ENCODE measurements around the gene ETFDH.
A peak's percentile ranks its signal among the peaks of the same experiment; 100 is the strongest.

Gene ETFDH

DNA sequence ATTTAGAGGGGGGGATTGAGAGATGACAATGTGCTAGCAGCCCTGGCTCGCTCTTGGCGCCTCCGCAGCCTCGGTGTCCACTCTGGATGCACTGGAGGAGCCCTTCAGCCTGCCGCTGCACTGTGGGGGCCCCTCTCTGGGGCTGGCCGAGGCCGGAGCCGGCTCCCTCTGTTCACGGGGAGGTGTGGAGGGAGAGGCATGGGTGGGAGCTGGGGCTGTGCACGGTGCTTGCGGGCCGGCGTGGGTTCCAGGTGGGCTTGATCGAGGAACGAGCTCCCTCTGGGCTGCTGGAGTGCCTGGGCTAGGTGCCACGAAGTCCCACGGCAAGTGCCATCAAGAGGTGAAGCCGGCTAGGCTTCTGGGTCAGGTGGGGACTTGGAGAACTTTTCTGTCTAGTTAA lies 7.3 kb upstream of the ETFDH start:
- H3K4me3 ChIP-seq (ENCODE audit: control insufficient read depth, low read depth, low read length), result no peak overlapping the region
- DNase-seq (ENCODE audit: low read depth), result no peak
- TF ChIP-seq, protein P1, sequence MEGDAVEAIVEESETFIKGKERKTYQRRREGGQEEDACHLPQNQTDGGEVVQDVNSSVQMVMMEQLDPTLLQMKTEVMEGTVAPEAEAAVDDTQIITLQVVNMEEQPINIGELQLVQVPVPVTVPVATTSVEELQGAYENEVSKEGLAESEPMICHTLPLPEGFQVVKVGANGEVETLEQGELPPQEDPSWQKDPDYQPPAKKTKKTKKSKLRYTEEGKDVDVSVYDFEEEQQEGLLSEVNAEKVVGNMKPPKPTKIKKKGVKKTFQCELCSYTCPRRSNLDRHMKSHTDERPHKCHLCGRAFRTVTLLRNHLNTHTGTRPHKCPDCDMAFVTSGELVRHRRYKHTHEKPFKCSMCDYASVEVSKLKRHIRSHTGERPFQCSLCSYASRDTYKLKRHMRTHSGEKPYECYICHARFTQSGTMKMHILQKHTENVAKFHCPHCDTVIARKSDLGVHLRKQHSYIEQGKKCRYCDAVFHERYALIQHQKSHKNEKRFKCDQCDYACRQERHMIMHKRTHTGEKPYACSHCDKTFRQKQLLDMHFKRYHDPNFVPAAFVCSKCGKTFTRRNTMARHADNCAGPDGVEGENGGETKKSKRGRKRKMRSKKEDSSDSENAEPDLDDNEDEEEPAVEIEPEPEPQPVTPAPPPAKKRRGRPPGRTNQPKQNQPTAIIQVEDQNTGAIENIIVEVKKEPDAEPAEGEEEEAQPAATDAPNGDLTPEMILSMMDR (IDR thresholded peaks at IDR 0.05; ENCODE audit: control insufficient read depth, insufficient read depth, low read depth, low read length, missing control alignments), result no peak

DNA sequence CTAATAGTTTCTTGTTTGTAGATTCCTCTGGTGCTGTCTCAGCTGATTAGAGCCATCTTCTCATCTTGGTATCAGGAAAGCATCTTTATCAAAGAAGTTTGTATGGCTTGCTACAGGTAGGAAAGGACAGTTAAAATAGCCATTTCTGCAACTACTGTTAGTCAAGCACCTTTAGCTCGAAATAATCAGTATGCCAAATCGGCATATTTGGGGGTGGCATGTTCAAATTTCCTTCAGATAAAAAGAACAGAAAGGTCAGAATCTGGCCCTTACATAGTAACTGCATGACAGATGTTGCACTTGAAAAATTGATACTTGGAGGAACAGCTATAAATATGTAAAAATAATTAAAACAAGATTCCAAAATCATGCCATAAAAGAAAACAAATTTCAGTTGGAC lies 5.2 kb upstream of the ETFDH start:
- TF ChIP-seq, protein P1 (IDR thresholded peaks at IDR 0.05; ENCODE audit: control insufficient read depth, insufficient read depth, low read depth, low read length, missing control alignments), result no peak
- no peak overlapping the region for H3K4me3 ChIP-seq (ENCODE audit: control insufficient read depth, low read depth, low read length)
- DNase-seq (ENCODE audit: low read depth), result no peak

DNA sequence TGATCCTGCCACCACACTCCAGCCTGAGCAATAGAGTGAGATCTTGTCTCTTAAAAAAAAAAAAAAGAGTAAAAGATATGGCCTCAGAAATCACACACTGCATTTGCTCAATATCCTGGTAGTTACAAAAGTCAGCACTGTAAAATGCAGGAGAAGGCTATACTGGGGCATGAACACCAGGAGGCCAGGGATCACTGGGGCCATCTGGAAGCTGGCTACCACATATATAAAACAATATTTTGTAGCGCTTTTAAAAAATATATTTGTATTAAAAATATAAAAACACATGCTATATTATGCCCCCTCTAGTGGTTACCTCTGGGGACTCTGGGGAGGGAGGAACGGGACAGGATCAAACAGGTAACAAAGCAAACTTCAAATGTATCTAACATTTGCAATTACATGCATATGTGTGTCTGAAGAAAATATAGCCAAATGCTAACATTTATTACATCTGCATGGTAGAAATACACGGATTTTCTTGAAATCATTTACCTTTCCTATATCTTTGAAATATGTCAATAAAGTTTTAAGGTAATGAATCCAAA lies 4.4 kb upstream of the ETFDH start:
- TF ChIP-seq, protein P1 (IDR thresholded peaks at IDR 0.05; ENCODE audit: control insufficient read depth, insufficient read depth, low read depth, low read length, missing control alignments), result peak; percentile 62
- no peak overlapping the region for H3K4me3 ChIP-seq (ENCODE audit: control insufficient read depth, low read depth, low read length)
- DNase-seq (ENCODE audit: low read depth), result no peak

DNA sequence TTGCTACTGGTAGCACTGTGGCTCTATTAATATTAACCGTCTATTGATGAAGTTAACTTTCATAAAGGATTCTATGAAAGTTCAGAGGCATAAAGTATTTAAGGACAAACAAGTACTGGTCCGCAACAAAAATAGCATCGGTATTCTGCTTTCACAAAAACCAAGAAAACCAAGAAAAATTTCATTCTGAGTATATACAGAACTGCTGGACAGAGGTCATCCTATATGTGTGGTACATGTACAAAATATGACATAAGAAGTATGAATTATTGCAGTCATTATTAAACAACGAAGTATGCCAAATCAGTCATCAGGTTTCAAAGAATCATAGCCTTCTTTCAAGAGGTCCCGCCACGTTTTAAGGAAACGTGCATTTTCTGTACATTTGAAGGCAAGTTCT lies 2.8 kb upstream of the ETFDH start:
- no peak for DNase-seq (ENCODE audit: low read depth)
- TF ChIP-seq, protein P1 (IDR thresholded peaks at IDR 0.05; ENCODE audit: control insufficient read depth, insufficient read depth, low read depth, low read length, missing control alignments), result no peak
- no peak overlapping the region for H3K4me3 ChIP-seq (ENCODE audit: control insufficient read depth, low read depth, low read length)

DNA sequence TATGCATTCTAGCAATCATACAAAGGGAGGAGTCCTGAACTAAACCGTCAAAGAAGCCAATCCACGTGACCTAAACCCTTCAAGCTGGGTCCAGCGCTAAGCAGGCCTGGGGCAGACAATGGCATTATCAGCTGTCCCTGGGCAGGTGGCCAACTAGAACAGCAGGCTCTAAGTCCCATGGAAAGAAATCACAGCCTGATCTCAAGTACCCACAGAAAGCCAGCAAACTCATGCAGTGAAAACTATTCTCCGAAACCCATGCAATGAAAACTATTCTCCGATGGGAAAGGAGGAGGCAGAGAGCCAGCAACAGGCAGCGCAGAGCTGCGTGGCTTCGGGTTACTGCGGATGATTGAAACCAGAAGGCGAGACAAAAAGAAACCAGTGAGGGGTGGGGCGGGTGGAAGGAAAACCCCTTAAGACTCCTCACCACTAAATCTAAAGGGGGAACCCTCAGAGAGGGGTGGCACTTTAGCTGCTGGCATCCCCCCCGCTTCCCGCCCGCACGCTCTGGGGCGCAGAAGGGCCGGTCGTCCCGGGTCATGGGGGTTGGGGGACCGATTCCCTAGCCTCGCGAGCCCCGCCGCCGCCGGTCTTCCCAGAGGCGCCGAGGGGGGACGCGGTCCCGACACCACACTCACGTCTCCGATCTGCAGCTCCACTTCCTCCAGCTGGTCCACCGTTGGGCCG lies 976 bp upstream of the ETFDH start:
- DNase-seq (ENCODE audit: low read depth), result peak; percentile 46
- peak overlapping the region; percentile 79 for H3K4me3 ChIP-seq (ENCODE audit: control insufficient read depth, low read depth, low read length)
- TF ChIP-seq, protein P1 (IDR thresholded peaks at IDR 0.05; ENCODE audit: control insufficient read depth, insufficient read depth, low read depth, low read length, missing control alignments), result no peak

DNA sequence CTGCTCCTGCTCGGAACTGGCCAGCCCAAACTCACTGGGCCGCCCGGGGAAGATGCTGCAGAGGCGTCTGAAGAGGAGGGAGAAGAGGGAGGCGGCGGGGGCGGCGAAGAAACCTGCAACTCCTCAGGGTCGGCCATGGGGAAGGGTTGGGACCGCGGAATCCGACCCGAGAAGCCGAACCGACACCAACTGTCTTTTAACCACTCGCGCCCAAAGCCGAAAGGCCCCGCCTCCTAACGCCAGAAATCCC lies 506 bp upstream of the ETFDH start, which contains the start of gene C4orf46:
Gene C4orf46 (minus strand): TSS at position 223 of the 250 bp plus-strand sequence. CDS start 86 bp downstream, at position 137.
- peak within 1 kb of the TSS; percentile 79 for H3K4me3 ChIP-seq (ENCODE audit: control insufficient read depth, low read depth, low read length)
- no peak for DNase-seq (ENCODE audit: low read depth)
- TF ChIP-seq, protein P1 (IDR thresholded peaks at IDR 0.05; ENCODE audit: control insufficient read depth, insufficient read depth, low read depth, low read length, missing control alignments), result no peak

All from AG09309 (cell line).